Islet of Langerhans (tissue), 1 donor: Measurements from ENCODE around the gene RBM20.
"Not testable (repeated sequence)": the region's sequence is repeated elsewhere in the genome, so short reads cannot be mapped to it uniquely, and the experiment has no call there.

Source experiments
- FAIRE-seq: peaks from one replicate; lab custom pipeline; 2011; peaks lifted over from hg19 to GRCh38; lab: Jason Lieb, UNC

RBM20 gene

GRCh38 chr10:110706690-110707098 is 62.6 kb downstream of the RBM20 start:
- FAIRE-seq = no peak

DNA sequence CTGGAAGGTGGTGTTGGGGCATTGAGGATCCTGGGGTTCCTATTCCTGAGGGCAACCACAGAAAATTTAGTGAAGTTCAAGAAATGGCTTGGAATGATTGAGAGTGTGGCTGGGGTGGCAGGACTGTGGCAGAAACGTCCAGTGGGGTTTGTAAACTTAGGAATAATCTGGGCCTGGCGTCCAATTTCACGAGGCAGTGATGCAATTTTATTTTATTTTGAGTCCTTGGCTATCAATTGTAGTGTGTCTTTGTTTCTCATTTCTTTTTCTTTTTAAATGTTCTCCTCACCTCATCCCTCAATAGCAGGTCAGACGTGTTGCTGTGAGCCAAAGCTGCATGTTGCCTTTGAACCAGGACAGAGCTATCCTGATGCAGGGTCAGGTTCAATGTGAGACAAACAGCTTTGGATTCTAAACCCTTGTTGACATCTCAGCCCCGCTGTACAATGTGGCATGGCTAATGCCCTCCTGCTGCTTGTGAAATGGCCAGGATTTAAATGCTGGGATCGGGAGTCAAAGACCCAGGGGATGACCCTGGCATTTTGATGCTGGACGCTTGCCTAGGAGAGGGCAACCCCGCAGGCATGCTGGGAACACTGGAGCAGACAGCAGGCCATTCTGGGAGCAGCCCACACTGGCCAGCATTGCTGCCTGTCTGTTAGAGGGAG is 64.8 kb downstream of the RBM20 start:
- FAIRE-seq = no peak

DNA sequence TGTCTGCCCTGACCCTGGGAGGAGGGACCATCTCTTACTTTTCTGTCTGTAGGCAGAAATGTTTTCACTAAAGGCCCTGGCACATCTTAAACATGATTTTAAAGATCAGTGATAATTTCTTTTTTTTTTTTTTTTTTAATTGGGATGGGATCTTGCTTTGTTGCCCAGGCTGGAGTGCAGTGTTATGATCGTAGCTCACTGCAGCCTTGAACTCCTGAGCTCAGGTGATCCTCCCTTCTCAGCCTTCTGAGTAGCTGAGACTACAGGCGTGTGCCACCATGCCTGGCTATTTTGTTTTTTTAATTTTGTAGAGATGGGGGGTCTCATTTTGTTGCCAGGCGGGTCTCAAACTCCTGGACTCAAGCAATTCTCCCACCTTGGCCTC is 65.3 kb downstream of the RBM20 start:
- FAIRE-seq = no peak

GRCh38 chr10:110709964-110710587 is 65.9 kb downstream of the RBM20 start:
- no peak for FAIRE-seq

DNA sequence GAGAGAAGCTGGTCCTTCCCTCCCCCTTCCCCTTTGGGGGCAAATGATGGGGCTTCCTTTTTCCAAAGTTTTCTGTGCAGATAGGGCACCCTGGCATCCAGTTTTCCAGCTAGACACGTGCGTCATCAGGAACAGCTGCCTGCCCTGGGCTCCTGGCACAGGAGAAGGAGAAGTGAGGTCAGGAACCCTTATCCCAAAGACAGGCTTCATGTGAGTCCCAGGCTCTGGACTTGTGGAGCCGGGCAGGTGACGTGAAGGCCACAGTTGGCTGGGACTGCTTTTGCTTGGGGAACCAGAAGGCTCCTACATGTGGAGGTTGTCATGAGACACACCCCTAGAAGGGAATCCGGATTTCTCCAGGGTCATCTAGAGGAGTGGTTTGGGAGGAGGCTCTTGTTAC is 66.5 kb downstream of the RBM20 start:
- FAIRE-seq = no peak

DNA sequence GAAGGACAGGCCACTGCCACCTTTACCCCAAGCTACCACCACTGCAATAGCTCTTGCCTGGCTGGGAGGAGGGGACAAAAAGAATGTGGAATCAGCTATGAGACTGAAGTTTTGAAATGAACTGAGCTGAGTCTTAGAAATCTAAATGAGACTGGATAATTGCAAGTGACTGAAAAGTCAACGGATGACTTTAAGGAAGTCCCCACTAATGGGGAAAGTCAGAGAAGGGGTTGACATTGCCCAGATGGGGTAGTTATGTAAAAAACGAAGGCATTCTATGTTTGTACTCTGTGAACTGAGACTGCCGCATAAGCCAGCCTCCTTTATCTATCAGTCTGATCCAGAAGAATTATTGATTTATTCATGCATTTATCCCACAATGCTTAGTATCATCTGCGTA is 67.2 kb downstream of the RBM20 start:
- no peak for FAIRE-seq

DNA sequence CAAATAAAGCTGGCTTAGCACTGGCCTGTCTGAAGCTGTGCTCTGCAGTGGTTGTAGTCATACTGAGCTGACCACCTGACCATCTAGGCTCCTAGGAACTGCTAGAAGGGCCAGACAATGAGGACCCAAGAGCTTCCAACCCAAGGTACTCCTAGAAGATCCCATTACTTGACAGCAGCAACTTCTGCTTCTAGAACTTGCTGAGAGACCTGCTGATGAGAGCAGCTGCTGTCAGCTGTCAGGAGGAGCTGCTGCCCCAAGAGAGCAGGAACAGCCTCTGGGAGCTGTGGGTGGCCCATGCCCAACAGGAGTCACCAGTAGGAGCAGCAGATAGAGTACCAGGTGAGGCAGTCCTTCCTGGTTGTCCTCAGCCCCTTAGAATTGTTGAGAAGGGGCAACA is 70.2 kb downstream of the RBM20 start:
- no peak for FAIRE-seq

- FAIRE-seq = no peak
Measured at GRCh38 chr10:110717781-110718589, 73.8 kb downstream of the RBM20 start.

DNA sequence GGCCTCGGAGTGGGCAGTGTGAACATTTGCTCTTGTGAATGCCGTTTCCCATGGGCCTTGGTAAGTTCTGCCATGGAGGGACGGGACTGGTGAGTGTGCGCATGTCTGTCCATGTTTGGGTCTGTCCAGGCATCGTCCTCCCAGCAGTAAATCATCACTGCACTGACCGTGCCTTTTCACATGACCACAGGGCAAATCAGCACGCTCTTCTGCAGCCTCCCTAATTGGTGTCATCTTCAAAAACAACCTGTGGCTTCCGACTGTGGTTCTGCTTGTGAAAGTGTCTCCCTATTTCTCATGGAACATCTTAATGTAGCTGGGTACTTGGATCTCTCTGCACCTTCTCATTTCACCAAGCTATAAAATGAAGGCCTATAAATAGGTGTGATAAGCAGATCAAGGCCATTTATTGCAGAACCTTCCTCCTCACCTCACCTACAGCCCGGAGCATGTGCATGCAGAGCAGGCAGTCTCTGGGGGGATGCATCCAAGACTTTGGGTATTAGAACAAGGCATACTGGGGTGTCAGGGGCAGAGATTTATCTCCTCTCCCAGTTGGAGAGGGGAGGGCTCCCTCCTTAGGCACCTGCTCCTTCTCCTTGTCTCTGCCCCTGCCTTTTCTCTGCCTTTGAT is 77.4 kb downstream of the RBM20 start:
- FAIRE-seq = no peak

GRCh38 chr10:110723224-110723891 is 79.2 kb downstream of the RBM20 start:
- FAIRE-seq = no peak

GRCh38 chr10:110724116-110724921 is 80.2 kb downstream of the RBM20 start:
- FAIRE-seq = no peak

DNA sequence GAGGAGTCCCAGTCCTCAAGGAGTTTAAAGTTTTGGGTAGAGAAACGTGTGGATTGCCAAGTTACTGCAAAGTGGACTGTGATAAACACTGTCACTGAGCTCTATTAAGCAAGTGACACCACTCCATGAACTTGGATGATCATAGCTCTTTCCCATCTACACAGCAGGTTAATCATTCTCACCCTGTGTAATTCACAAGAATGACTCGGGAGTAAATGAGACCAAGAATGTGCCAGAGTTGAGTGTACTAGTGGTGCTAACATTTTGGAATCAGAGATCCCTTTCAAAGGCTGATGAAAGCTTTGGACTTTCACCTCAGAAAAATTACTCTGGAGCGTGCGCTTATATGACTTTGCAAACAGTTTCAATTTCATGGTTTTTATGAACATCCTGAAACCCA is 80.8 kb downstream of the RBM20 start:
- no peak for FAIRE-seq

- FAIRE-seq = no peak
Measured at GRCh38 chr10:110725801-110726630, 81.9 kb downstream of the RBM20 start.

GRCh38 chr10:110727785-110728184 is 83.6 kb downstream of the RBM20 start:
- not testable (repeated sequence) for FAIRE-seq

DNA sequence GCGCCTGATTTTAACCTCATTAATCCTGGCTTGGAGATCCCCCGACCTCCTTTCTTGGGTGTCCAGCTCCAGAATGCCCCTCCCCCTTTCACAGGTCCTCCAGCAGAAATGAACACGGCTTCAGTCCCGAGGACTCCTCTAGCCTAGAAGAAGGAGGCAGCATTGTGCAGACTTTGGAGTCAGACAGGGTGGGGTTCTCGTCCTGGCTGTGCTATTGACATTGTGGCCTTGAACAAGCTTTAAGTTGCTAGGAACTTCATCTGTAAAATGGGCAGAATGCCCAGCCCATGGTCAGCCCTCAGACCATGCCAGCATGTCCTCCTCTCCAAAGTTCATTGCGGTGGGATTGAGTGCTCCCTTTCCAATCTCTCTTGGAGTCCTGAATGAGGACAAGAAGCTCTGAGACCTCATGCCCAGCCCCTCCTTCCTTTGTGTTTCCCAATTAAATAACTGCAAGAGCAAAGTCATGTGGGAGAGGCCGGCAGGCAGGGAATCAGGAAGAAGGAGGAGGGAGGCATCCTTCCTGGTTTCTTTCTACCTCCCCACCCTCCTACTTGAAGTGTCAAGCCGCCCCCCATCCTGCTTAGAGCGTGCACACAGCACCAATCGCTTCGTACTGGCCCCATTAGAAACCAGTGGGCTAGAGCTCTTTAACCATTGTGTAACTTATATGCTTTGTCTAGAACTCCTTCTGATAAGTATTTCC is 86.4 kb downstream of the RBM20 start:
- no peak for FAIRE-seq

- FAIRE-seq = peak; percentile 97
Measured at GRCh38 chr10:110733218-110733952, 89.2 kb downstream of the RBM20 start.

GRCh38 chr10:110735620-110736027 is 91.5 kb downstream of the RBM20 start:
- FAIRE-seq = no peak

- FAIRE-seq = no peak
Measured at GRCh38 chr10:110737886-110738634, 93.9 kb downstream of the RBM20 start.
